Right renal pelvis (tissue), 4 donors: ENCODE data around the gene PLEKHN1. TPM values are rescaled to one million over a fixed set of nuclear protein-coding genes. Genes with fewer than 3 reads are reported as not detected.

Experiments used
- DNase-seq, 4 donors: peaks; one replicate each; pipeline ENCODE4 v3.0.0-alpha.2; 2013; ENCODE audit warnings: low read depth in 4 of 4, low spot score in 3 of 4, missing footprints in 1 of 4
- polyA plus RNA-seq, 4 donors: library from polyadenylated mRNA; unstranded; fragments of 120-200 nt; gene quantifications; one replicate each; pipeline ENCODE4 v1.2.1, GENCODE V29; 2013; ENCODE audit not compliant: insufficient read length in 4 of 4

Gene PLEKHN1
- polyA plus RNA-seq, 4 donors: 0.13 to 1.2 (median 0.46) TPM

DNA sequence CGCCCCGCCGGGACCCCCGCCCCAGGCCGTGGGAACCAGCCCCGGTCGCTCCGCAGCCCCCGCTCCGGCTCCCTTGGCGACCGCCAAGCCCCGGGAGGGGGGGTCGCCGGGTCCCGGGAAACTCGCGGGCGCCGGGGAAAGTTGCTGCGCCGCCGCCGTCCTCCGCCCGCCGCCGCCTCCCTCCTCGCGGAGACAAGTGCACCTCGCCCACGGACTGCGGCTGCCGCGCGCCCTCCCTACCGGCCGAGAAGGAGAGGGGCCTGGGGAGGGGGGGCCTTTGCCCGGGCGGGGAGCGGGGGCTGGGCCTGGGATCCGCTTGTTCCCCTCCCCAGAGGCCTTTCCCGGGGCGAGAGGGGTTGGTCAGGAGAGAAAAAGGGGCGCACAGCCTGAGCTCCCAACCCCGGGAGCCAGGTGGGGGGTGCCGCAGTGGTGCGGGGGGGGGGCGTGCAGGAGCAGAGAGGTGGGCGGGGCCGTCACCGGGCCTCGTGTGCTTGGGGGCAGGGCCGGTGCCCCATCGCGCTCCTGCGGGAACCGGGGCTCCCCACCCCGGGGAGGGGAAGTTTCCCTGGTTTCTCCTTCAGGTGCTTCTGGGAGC lies 54.2 kb downstream of the PLEKHN1 start:
- DNase-seq: no peak

- DNase-seq: no peak
Measured at GRCh38 chr1:1021010-1021919, 55.0 kb downstream of the PLEKHN1 start.

GRCh38 chr1:1021920-1022259 lies 55.6 kb downstream of the PLEKHN1 start:
- DNase-seq: no peak

GRCh38 chr1:1022302-1023009 lies 56.2 kb downstream of the PLEKHN1 start:
- no peak for DNase-seq

DNA sequence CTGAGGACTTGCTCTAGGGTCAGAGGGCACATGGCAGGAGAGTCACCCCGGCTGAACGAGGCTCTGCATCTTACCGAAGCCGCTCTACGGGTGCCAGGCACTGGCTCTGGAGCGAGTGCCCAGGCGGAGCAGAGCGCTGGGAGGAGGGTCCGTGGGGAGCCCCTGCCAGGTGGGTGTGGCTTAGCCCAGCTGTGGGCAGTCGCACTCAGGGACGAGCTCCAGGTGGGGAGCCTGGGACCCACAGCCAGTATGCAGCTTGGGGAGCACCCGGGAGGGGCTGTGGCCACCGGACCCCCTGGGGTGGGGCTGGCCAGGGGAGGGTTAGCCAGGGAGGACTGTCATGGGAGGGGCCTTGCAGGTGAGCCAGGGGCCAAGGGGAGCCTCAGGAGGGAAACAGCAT lies 57.4 kb downstream of the PLEKHN1 start:
- DNase-seq: no peak

- DNase-seq: no peak
Measured at GRCh38 chr1:1024149-1024770, 58.0 kb downstream of the PLEKHN1 start.

DNA sequence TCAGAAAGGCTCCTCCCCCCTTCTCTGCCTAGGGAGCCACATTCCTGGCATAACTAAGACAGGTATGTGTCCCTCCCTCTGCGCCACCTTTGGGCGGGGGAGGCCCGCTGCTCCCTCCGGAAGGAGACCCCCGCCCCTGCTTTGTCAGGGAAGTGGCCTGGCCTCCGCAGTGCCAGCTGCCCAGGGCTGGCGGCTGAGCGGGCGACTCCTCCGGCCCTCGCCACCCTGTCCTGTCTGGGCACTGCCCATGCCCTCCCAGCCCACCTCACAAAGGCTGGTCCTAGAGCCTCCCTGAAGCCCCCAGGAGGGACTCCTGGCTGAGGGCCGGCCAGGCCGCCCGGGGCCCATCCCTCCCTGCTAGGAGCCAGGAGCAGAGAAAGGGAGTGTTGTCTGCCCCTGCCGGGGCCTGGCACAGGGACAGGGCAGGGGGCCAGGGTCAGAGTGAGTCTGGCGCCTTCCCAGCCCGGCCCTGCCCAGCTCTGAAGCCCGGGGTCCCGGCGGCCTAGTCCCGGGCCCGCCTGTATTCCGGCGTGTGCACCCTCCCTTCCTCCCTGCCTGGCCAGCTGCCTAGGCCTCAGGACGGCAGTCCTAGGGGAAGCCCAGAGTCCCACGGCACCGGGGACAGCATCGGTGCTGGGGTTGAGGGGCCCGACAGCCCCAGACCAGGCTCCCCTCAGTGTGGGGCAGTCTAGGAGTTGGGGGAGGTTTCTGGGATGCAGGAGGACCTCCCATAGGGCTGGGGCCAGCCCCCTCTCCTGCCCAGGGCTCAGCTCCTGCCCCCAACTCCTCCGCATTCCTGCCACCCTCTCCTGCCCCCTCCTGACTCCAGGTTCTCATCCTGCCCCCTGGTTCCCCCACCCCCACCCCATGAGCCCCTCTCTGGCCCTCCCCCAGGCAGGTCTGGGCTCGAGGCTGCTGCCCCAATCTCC lies 58.8 kb downstream of the PLEKHN1 start:
- DNase-seq: no peak

Other genes starting within 250 kb of the PLEKHN1 start
- 10 to 100 TPM; 54.0 to 86.3 (median 65.2) TPM for gene SAMD11, start 42.6 kb upstream of the PLEKHN1 start, polyA plus RNA-seq
- gene NOC2L, start 7.2 kb upstream of the PLEKHN1 start, polyA plus RNA-seq: 10 to 100 TPM; 53.1 to 65.2 (median 57.0) TPM
- 10 to 100 TPM in 2 of 4 donors, 1 to 10 TPM in 2; 9.3 to 15.2 (median 11.3) TPM for gene KLHL17, start 5.9 kb upstream of the PLEKHN1 start, polyA plus RNA-seq
- gene PERM1, start 15.6 kb downstream of the PLEKHN1 start, polyA plus RNA-seq: under 1 TPM in 3 of 4 donors, not detected in 1; 0.14 to 0.38 (median 0.37) TPM
- 10 to 100 TPM; 16.7 to 56.7 (median 20.2) TPM for gene HES4, start 33.6 kb downstream of the PLEKHN1 start, polyA plus RNA-seq
- 10 to 100 TPM in 3 of 4 donors, 1 to 10 TPM in 1; 9.1 to 15.7 (median 13.3) TPM for gene ISG15, start 47.0 kb downstream of the PLEKHN1 start, polyA plus RNA-seq
- gene AGRN, start 53.6 kb downstream of the PLEKHN1 start, polyA plus RNA-seq: 100 to 1,000 TPM; 200 to 311 (median 231) TPM
- gene RNF223, start 107.8 kb downstream of the PLEKHN1 start, polyA plus RNA-seq: under 1 TPM; 0.14 to 0.88 (median 0.37) TPM
- 10 to 100 TPM in 1 of 4 donors, 1 to 10 TPM in 3; 7.9 to 14.8 (median 9.5) TPM for gene C1orf159, start 149.6 kb downstream of the PLEKHN1 start, polyA plus RNA-seq
- gene TTLL10, start 207.4 kb downstream of the PLEKHN1 start, polyA plus RNA-seq: under 1 TPM; 0.33 to 0.83 (median 0.63) TPM
- 1 to 10 TPM in 1 of 4 donors, under 1 TPM in 2, not detected in 1; 0.29 to 1.1 (median 0.67) TPM for gene TNFRSF18, start 240.1 kb downstream of the PLEKHN1 start, polyA plus RNA-seq
- gene TNFRSF4, start 247.7 kb downstream of the PLEKHN1 start, polyA plus RNA-seq: 1 to 10 TPM; 1.6 to 2.5 (median 2.2) TPM